Fibroblast of mammary gland (primary cell): ENCODE data around the gene SYCN.
"Not testable (repeated sequence)": the region's sequence is repeated elsewhere in the genome, so short reads cannot be mapped to it uniquely, and the experiment has no call there.

Experiments used
- DNase-seq: peaks from one replicate; pipeline ENCODE4 v3.0.0-alpha.2; 2010; ENCODE audit warnings: low read depth
- H3K4me3 ChIP-seq: 2 replicates; pipeline ENCODE4 v1.5.1; 2011; ENCODE audit warnings: low read depth, mild to moderate bottlenecking, low read length, moderate library complexity; ENCODE audit not compliant: control insufficient read depth
- TF ChIP-seq, protein P1 (sequence below): conservative IDR thresholded peaks from 2 replicates; pipeline ENCODE4 v1.5.1; 2011; ENCODE audit warnings: low read depth, low read length, inconsistent platforms; ENCODE audit not compliant: control insufficient read depth, insufficient read depth

The SYCN gene

GRCh38 chr19:39218230-39219007 lies 14.4 kb upstream of the SYCN start:
- no peak overlapping the region for H3K4me3 ChIP-seq
- DNase-seq = no peak
- TF ChIP-seq, protein P1, sequence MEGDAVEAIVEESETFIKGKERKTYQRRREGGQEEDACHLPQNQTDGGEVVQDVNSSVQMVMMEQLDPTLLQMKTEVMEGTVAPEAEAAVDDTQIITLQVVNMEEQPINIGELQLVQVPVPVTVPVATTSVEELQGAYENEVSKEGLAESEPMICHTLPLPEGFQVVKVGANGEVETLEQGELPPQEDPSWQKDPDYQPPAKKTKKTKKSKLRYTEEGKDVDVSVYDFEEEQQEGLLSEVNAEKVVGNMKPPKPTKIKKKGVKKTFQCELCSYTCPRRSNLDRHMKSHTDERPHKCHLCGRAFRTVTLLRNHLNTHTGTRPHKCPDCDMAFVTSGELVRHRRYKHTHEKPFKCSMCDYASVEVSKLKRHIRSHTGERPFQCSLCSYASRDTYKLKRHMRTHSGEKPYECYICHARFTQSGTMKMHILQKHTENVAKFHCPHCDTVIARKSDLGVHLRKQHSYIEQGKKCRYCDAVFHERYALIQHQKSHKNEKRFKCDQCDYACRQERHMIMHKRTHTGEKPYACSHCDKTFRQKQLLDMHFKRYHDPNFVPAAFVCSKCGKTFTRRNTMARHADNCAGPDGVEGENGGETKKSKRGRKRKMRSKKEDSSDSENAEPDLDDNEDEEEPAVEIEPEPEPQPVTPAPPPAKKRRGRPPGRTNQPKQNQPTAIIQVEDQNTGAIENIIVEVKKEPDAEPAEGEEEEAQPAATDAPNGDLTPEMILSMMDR = no peak

GRCh38 chr19:39217094-39217493 lies 13.0 kb upstream of the SYCN start:
- TF ChIP-seq, protein P1 = no peak
- DNase-seq = no peak
- no peak overlapping the region for H3K4me3 ChIP-seq

DNA sequence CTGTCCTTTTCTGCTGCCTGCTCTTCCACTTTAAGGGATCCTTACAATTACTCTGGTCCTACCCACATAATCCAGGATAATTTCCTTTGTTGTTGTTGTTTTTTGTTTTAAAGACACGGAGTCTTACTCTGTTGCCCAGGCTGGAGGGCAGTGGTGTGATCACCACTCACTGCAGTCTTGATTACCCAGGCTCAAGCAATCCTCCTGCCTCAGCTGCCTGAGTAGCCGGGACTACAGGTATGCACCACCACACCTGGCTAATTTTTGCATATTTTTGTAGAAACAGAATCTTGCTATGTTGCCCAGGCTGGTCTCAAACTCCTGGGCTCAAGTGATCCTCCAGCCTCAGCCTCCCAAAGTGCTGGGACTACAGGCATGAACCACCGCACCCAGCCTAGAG lies 11.3 kb upstream of the SYCN start:
- H3K4me3 ChIP-seq = not testable (repeated sequence)

DNA sequence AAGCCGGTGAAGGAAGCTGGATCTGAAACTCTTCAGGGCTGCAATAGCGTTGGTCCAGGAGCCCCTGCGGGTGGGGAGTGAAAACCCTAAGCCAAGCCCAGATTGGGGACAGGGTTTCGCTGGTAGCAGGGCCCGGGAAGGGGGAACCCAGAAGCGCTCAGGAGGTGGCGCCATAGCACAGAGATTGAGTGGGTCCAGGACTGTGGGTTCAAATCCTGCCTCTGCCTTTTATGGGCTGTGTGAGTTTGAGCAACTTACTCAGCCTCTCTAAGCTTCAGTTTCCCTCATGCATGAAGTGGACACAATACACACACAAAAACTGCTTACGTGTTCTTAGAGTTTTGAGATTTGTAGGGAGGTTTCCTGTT lies 8.3 kb upstream of the SYCN start:
- TF ChIP-seq, protein P1 = peak; percentile 40
- DNase-seq = peak; percentile 13
- no peak overlapping the region for H3K4me3 ChIP-seq

More for the DNA sequence above, 11.3 kb upstream of the SYCN start:
- DNase-seq = not testable (repeated sequence)

GRCh38 chr19:39211731-39212374 lies 7.8 kb upstream of the SYCN start:
- no peak for DNase-seq

GRCh38 chr19:39209196-39209595 lies 5.1 kb upstream of the SYCN start:
- DNase-seq = no peak
- TF ChIP-seq, protein P1 = no peak
- no peak overlapping the region for H3K4me3 ChIP-seq

More at GRCh38 chr19:39211731-39212374, 7.8 kb upstream of the SYCN start:
- no peak overlapping the region for H3K4me3 ChIP-seq
- TF ChIP-seq, protein P1 = no peak

- TF ChIP-seq, protein P1 = no peak
- DNase-seq = no peak
- no peak overlapping the region for H3K4me3 ChIP-seq
Measured at GRCh38 chr19:39208175-39208795, 4.2 kb upstream of the SYCN start.
